Measurements from ENCODE around the gene COQ4.

The COQ4 gene

DNA sequence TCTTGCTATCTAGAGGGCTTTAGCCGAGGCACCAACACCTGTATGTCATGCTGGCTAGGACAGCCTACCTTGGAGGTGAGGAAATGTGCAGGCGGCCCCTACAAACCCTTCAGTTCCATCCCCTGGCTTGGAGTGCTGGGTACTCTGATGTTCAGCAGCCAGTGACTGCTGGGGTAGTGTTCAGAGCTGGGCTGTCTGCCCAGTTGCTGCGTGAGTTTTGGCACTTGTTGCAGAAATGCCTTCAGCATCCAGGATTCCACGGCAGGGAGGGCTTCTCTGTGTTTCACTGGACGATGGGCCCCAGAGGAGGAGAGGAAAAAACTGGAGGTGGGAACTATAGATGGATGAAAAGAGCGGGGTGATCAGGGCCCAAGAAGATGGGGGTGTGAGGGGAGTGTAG, 36.2 kb upstream of the COQ4 start:
- Histone ChIP-seq H3K36me3 (ENCODE audit: insufficient read depth, low read length) (peaks cover 9% of the 10 kb centered on the region; the same call in 1 of the 2 replicates), H3K27me3 (ENCODE audit: insufficient read depth, low read length, poor library complexity) (no peaks in the 10 kb centered on the region), H3K9ac (ENCODE audit: low read depth, low read length) (no peak overlapping the region), H3K27ac (ENCODE audit: low read length) (no peak overlapping the region), H3K9me3 (ENCODE audit: insufficient read depth, low read length, severe bottlenecking) (no peaks in the 10 kb centered on the region), H3K4me1 (ENCODE audit: insufficient read depth, low read length) (no peaks in the 10 kb centered on the region), H3K4me2 (ENCODE audit: insufficient read depth, low read length) (no peak overlapping the region), H3K4me3 (ENCODE audit: low read depth in 1 of 2, low read length in 2 of 2) (no peak overlapping the region), H4K20me1 (ENCODE audit: insufficient read depth, low read length) (no peaks in the 10 kb centered on the region), H3K79me2 (ENCODE audit: insufficient read depth, low read length) (no peaks in the 10 kb centered on the region), H2AFZ (ENCODE audit: low read depth, low read length) (no peak overlapping the region)
- DNase-seq = no peak
- no peak for ATAC-seq (ENCODE audit: insufficient read depth, low read depth)
- TF ChIP-seq EZH2 (IDR thresholded peaks at IDR 0.05; ENCODE audit: borderline replicate concordance, low read depth, low read length, severe bottlenecking) = no peak
- TF ChIP-seq, protein P1, sequence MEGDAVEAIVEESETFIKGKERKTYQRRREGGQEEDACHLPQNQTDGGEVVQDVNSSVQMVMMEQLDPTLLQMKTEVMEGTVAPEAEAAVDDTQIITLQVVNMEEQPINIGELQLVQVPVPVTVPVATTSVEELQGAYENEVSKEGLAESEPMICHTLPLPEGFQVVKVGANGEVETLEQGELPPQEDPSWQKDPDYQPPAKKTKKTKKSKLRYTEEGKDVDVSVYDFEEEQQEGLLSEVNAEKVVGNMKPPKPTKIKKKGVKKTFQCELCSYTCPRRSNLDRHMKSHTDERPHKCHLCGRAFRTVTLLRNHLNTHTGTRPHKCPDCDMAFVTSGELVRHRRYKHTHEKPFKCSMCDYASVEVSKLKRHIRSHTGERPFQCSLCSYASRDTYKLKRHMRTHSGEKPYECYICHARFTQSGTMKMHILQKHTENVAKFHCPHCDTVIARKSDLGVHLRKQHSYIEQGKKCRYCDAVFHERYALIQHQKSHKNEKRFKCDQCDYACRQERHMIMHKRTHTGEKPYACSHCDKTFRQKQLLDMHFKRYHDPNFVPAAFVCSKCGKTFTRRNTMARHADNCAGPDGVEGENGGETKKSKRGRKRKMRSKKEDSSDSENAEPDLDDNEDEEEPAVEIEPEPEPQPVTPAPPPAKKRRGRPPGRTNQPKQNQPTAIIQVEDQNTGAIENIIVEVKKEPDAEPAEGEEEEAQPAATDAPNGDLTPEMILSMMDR (IDR thresholded peaks at IDR 0.05; ENCODE audit: borderline replicate concordance, extremely low read depth, low read length, poor library complexity, severe bottlenecking) = no peak

DNA sequence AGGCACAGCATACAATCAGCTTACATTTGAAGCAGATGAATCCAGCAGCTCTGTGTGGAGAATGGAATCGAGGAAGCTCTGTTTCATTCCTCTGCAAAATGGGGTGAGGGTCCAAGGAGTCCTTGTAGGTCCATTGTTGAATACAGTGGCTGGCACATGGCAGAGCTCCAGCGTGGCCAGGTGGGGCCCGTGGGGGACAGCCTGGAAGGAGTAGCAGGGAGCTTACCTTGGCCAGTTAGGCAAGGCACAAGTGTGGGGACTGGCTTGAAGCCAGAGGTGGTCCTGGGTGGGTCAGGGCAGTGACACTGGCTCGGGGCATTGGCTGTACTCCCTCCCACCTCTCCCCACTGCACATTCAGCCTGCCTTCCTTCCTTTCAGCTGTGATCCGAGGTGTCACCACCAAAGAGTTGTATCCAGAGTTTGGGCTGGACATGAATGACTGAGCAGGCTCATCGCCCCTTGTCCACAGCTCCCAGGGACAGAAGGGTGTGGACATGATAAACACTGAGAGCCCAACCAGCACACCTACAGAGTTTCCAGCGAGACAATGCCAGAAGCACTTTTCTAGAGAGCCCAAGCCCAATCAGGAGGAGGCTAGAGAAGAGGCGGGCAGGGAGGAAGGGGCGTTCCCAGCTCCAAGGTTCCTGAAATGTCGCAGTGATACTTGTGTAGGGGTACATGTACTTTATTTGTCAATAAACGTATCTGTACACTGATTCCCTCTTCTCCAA, 34.2 kb upstream of the COQ4 start:
- Histone ChIP-seq H3K9me3 (ENCODE audit: insufficient read depth, low read length, severe bottlenecking) (no peaks in the 10 kb centered on the region), H3K36me3 (ENCODE audit: insufficient read depth, low read length) (peaks cover 9% of the 10 kb centered on the region; the same call in 1 of the 2 replicates), H3K9ac (ENCODE audit: low read depth, low read length) (no peak overlapping the region), H2AFZ (ENCODE audit: low read depth, low read length) (no peak overlapping the region), H3K79me2 (ENCODE audit: insufficient read depth, low read length) (no peaks in the 10 kb centered on the region), H3K4me1 (ENCODE audit: insufficient read depth, low read length) (peaks cover 5% of the 10 kb centered on the region; the same call in 1 of the 2 replicates), H3K27ac (ENCODE audit: low read length) (no peak overlapping the region), H4K20me1 (ENCODE audit: insufficient read depth, low read length) (no peaks in the 10 kb centered on the region), H3K27me3 (ENCODE audit: insufficient read depth, low read length, poor library complexity) (no peaks in the 10 kb centered on the region), H3K4me3 (ENCODE audit: low read depth in 1 of 2, low read length in 2 of 2) (no peak overlapping the region), H3K4me2 (ENCODE audit: insufficient read depth, low read length) (no peak overlapping the region)
- ATAC-seq (ENCODE audit: insufficient read depth, low read depth) = no peak
- TF ChIP-seq, protein P1 (IDR thresholded peaks at IDR 0.05; ENCODE audit: borderline replicate concordance, extremely low read depth, low read length, poor library complexity, severe bottlenecking) = no peak
- no peak for DNase-seq

DNA sequence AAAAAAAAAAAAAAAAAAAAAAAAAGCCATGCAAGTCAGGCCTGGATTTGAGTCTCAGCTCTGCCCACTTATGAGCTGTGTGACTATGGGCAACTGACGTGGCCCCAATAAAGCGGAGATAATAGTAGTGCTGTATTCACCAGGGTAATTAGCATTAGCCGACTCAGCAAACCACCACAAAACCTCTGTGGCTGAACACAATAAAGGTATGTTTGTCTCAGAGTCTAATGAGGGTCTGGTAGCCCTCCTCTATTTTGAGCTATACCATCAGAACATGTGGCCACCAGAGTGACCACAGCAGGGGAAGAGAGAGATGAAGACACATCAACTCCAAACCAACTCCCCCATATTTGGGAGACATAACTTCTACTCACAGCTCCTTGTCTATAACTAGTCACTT, 30.6 kb upstream of the COQ4 start:
- H3K27me3 ChIP-seq (ENCODE audit: insufficient read depth, low read length, poor library complexity) = no peaks in the 10 kb centered on the region
- no peak overlapping the region for H2AFZ ChIP-seq (ENCODE audit: low read depth, low read length)
- peaks cover 8% of the 10 kb centered on the region; the same call in 1 of the 2 replicates for H3K4me1 ChIP-seq (ENCODE audit: insufficient read depth, low read length)
- H3K4me2 ChIP-seq (ENCODE audit: insufficient read depth, low read length) = no peak overlapping the region
- no peaks in the 10 kb centered on the region for H3K79me2 ChIP-seq (ENCODE audit: insufficient read depth, low read length)
- no peaks in the 10 kb centered on the region for H3K9me3 ChIP-seq (ENCODE audit: insufficient read depth, low read length, severe bottlenecking)
- no peak overlapping the region for H3K9ac ChIP-seq (ENCODE audit: low read depth, low read length)
- H3K4me3 ChIP-seq (ENCODE audit: low read depth in 1 of 2, low read length in 2 of 2) = no peak overlapping the region
- DNase-seq (no peak), ATAC-seq (ENCODE audit: insufficient read depth, low read depth) (no peak)
- TF ChIP-seq, protein P1 (IDR thresholded peaks at IDR 0.05; ENCODE audit: borderline replicate concordance, extremely low read depth, low read length, poor library complexity, severe bottlenecking) = no peak
- TF ChIP-seq EZH2 (IDR thresholded peaks at IDR 0.05; ENCODE audit: borderline replicate concordance, low read depth, low read length, severe bottlenecking) = no peak
- no peaks in the 10 kb centered on the region for H3K36me3 ChIP-seq (ENCODE audit: insufficient read depth, low read length)
- H4K20me1 ChIP-seq (ENCODE audit: insufficient read depth, low read length) = no peaks in the 10 kb centered on the region
- H3K27ac ChIP-seq (ENCODE audit: low read length) = no peak overlapping the region
